Measurements from ENCODE around the gene SP7. TPM values are rescaled to one million over a fixed set of nuclear protein-coding genes. Genes with fewer than 3 reads are reported as not detected.

Gene SP7
- total and polyA plus RNA-seq, 10 of the 15 experiments (the other 5 are each of a cell fraction or from before 2014, with no cell fraction given) = 0.05 to 0.11 TPM; not detected in 8

- TF ChIP-seq ZBTB40 (IDR thresholded peaks at IDR 0.05; ENCODE audit: borderline replicate concordance) = peak; percentile 98
- no peak for TF ChIP-seq CBFB (IDR thresholded peaks at IDR 0.05; ENCODE audit: low read depth)
- TF ChIP-seq MTA2 (IDR thresholded peaks at IDR 0.05; ENCODE audit: low read depth) = peak; percentile 84
- TF ChIP-seq IRF5 (IDR thresholded peaks at IDR 0.05; ENCODE audit: borderline replicate concordance) = no peak
- 0 out of 2 replicates have a peak, but pooled peaks have one; percentile 6 for TF ChIP-seq BCL11A (IDR thresholded peaks at IDR 0.05; ENCODE audit: low read depth, low read length)
- TF ChIP-seq STAT3 (IDR thresholded peaks at IDR 0.05; ENCODE audit: low read depth, low read length) = no peak
- TF ChIP-seq MXI1 (IDR thresholded peaks at IDR 0.05; ENCODE audit: low read depth, low read length) = peak; percentile 92
- TF ChIP-seq PML (IDR thresholded peaks at IDR 0.05; ENCODE audit: low read length) = peak; percentile 83
- no peak for TF ChIP-seq SREBF1 (IDR thresholded peaks at IDR 0.05; ENCODE audit: low read length)
- no peak for TF ChIP-seq MEF2B (IDR thresholded peaks at IDR 0.05; ENCODE audit: partially characterized antibody, poor library complexity, severe bottlenecking)
- TF ChIP-seq YY1 (IDR thresholded peaks at IDR 0.05; ENCODE audit: low read depth, low read length) = peak; percentile 79
- no peak for TF ChIP-seq TBL1XR1 (IDR thresholded peaks at IDR 0.05; ENCODE audit: low read depth, low read length)
- TF ChIP-seq CBX3 (IDR thresholded peaks at IDR 0.05; ENCODE audit: borderline replicate concordance, low read depth) = no peak
- TF ChIP-seq GABPA (IDR thresholded peaks at IDR 0.05; ENCODE audit: low read depth) = peak; percentile 98
- no peak for TF ChIP-seq REST (IDR thresholded peaks at IDR 0.05; ENCODE audit: low read depth, low read length)
- TF ChIP-seq POLR2AphosphoS2 (IDR thresholded peaks at IDR 0.05; ENCODE audit: low read depth, low read length) = peak; percentile 86; the same call in 1 of the 2 replicates
- TF ChIP-seq TARDBP (IDR thresholded peaks at IDR 0.05; ENCODE audit: borderline replicate concordance) = peak; percentile 48; the same call in 1 of the 2 replicates
- no peak; a peak in 1 of 4 replicates for TF ChIP-seq ETV6 (conservative IDR thresholded peaks at IDR 0.05 in 1 of 2, IDR thresholded peaks at IDR 0.05 in 1 of 2; ENCODE audit: borderline replicate concordance in 1 of 2, low read depth in 1 of 2)
- peak; percentile 74 for TF ChIP-seq PKNOX1 (IDR thresholded peaks at IDR 0.05)
- TF ChIP-seq HCFC1 (IDR thresholded peaks at IDR 0.05; ENCODE audit: low read length) = peak; percentile 72
- no peak; the same call in 1 of the 2 replicates for TF ChIP-seq ZNF207 (IDR thresholded peaks at IDR 0.05; ENCODE audit: borderline replicate concordance)
Observed at GRCh38 chr12:53299454-53300180, 36.5 kb downstream of the SP7 start, which contains the start of gene MYG1 (continued).
